Measurements from ENCODE around the gene IL17B. TPM values are rescaled to one million over a fixed set of nuclear protein-coding genes. Genes with fewer than 3 reads are reported as not detected.
A peak's percentile ranks its signal among the peaks of the same experiment; 100 is the strongest.

The IL17B gene
- total and polyA plus RNA-seq, 11 donors: 0.33 to 0.42 (median 0.35) TPM; not detected in 8

DNA sequence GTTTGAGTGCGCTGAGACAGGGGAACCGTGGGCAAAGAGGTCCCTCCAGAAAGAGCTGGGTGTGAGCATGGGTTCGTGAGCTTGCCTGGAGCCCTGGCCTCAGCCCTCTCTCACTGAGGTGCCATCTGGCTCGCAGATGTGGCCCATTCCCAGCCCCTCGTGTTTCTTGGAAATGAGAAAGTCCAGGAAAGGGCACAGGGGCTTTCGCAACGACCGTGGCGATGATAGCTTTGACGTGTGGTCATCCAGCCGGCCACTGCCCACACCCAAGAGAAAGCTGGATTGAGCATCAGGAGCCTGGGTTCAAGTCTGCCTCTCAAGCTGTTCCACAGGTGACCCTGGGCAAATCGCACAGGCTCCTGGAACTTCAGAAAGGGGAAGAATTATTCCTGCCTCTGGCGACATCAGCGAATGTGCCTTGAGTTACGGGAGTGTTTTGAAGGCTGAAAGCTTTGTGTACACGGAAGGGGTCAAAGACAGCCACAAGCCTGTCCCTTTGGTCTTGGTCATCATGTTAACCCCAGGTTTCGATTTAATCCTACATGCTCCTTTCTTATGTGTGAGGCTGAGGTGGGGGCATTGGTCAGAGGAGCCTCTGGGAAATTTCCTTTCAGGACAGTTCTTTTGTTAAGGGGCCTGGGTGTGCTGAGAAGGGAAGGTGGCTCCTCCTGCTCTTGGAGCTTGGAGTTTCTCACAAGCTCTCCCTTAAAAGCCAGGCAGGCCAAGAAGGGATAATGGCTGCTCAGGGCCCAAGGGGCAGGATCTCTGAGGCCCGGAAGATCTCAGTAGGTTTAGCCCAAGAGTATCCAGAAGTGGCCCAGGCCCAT, 41.7 kb upstream of the IL17B start:
- peak overlapping the region; percentile 58 to 98 (median 92) for H3K27ac ChIP-seq
- DNase-seq (peak in 1 of 5 donors; percentile 34), ATAC-seq (no peak)
- TF ChIP-seq POLR2A (IDR thresholded peaks at IDR 0.05): no peak
- TF ChIP-seq, protein P1, sequence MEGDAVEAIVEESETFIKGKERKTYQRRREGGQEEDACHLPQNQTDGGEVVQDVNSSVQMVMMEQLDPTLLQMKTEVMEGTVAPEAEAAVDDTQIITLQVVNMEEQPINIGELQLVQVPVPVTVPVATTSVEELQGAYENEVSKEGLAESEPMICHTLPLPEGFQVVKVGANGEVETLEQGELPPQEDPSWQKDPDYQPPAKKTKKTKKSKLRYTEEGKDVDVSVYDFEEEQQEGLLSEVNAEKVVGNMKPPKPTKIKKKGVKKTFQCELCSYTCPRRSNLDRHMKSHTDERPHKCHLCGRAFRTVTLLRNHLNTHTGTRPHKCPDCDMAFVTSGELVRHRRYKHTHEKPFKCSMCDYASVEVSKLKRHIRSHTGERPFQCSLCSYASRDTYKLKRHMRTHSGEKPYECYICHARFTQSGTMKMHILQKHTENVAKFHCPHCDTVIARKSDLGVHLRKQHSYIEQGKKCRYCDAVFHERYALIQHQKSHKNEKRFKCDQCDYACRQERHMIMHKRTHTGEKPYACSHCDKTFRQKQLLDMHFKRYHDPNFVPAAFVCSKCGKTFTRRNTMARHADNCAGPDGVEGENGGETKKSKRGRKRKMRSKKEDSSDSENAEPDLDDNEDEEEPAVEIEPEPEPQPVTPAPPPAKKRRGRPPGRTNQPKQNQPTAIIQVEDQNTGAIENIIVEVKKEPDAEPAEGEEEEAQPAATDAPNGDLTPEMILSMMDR (IDR thresholded peaks at IDR 0.05): no peak
- H3K4me3 ChIP-seq: peak overlapping the region in 1 of 12 donors; percentile 3
- intact Hi-C loops (cut with DNase I): loop anchor here in 3 of 10 donors (5.0 kb wide), 1 partner anchor 33 kb away; no protein-coding TSS in a partner anchor
- H3K27me3 ChIP-seq: no peaks in the 10 kb centered on the region
- peaks cover 2 to 97% (median 74%) of the 10 kb centered on the region in 12 donors for H3K4me1 ChIP-seq
- peaks cover 0 to 46% (median 5%) of the 10 kb centered on the region in 9 donors for H3K36me3 ChIP-seq
- H3K9me3 ChIP-seq: no peaks in the 10 kb centered on the region
- 65 to 78% (median 69%) methylated on average over 10 to 18 of the region's 18 CpGs for WGBS, 4 donors

DNA sequence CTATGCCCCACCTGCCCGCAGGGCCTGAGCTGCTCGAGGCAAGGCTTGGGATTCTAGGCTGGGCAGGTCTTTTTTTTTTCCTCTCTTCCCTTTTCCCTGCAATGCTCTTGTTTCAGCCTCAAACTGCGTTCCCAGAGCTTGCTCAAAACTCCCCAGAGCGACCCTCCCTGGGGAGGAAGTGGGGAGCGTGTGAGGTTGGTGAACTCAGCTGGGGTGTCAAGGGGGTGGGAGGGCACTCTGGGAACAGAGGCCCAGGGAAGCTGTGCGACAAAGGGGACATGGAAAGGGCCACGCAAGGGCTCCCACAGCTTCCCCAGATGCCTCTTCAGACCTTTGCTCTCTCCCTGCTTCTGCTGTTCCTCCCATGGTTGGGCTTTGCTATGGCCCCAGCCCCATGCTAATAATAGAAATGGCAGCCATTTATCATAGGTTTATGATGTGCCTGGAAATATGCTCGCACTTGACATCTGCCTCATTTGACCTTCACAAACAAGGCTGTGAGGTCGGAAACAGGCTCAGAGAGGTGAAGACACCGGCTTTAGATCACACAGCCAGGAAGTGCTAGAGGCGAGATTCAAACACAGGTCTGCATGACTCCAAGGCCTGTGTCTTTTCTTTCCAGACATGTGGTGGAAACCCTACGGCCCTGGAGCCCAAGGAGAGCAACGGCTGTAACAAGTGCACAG, 40.9 kb upstream of the IL17B start:
- intact Hi-C loops (cut with DNase I): loop anchor here in 3 of 10 donors (5.0 kb wide), 1 partner anchor 33 kb away; no protein-coding TSS in a partner anchor
- Histone ChIP-seq H3K27ac (peak overlapping the region; percentile 58 to 98 (median 92)), H3K36me3 (peaks cover 0 to 39% (median 5%) of the 10 kb centered on the region in 9 donors), H3K27me3 (no peaks in the 10 kb centered on the region), H3K4me3 (peak overlapping the region in 1 of 12 donors; percentile 3), H3K9me3 (no peaks in the 10 kb centered on the region), H3K4me1 (peaks cover 2 to 97% (median 76%) of the 10 kb centered on the region in 12 donors)
- WGBS, 4 donors: 41 to 46% (median 44%) methylated on average over 13 of the region's 13 CpGs
- peak in 3 of 4 donors; percentile 10 to 14 (median 13) for ATAC-seq
- TF ChIP-seq, protein P1 (IDR thresholded peaks at IDR 0.05): no peak
- no peak for TF ChIP-seq POLR2A (IDR thresholded peaks at IDR 0.05)
- peak; percentile 61 to 80 (median 65) for DNase-seq

DNA sequence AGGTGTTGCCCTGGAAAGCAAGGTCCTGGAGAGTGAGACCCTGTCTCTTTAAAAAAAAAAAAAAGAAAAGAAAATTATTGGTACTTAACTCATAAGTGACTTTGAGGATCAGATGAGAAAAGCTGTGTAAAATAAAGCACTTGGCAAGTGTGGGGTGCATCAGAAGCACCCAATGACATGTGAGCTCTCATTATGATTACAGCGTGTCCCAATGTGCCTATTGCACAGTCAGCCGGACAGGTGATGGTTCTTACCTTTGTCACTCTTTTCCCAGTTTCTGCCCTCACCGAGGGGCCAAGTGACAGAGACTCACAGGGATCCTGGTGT, 40.4 kb upstream of the IL17B start:
- H3K27ac ChIP-seq: peak overlapping the region; percentile 58 to 98 (median 92)
- H3K4me3 ChIP-seq: no peak overlapping the region
- peaks cover 2 to 99% (median 79%) of the 10 kb centered on the region in 12 donors for H3K4me1 ChIP-seq
- no peaks in the 10 kb centered on the region for H3K9me3 ChIP-seq
- intact Hi-C loops (cut with DNase I): no loop called here
- DNase-seq (no peak), ATAC-seq (no peak)
- H3K36me3 ChIP-seq: peaks cover 0 to 34% (median 5%) of the 10 kb centered on the region in 9 donors
- no peaks in the 10 kb centered on the region for H3K27me3 ChIP-seq
- 32 to 71% (median 48%) methylated on average over 3 of the region's 3 CpGs for WGBS, 4 donors
- TF ChIP-seq, protein P1 (IDR thresholded peaks at IDR 0.05): no peak
- no peak for TF ChIP-seq POLR2A (IDR thresholded peaks at IDR 0.05)

All from heart left ventricle (tissue), 16 donors.